Measurements from ENCODE around the gene CUBN.

CUBN gene

DNA sequence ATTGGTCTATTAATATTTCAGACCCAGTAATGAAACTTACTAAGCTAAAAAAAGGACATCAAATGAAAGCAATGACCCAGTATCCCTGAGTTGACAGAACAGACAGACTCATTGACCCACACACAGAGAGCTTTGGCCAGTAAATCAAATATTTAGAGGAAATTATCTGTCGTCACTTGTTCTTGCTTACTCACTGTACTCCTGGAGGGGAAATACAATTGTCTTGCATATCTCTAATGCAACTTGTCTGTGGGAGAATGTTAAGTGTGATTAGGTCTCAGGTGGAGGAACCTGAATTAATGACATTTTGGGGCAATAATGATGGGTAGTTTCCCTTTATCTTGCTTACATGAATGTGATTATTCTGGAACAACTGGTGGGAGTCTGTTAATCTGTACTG lies 80.4 kb downstream of the CUBN start:
- Histone ChIP-seq H3K36me3 (replicated peaks) (no peaks in the 10 kb centered on the region), H3K9me3 (no peaks in the 10 kb centered on the region), H3K27me3 (ENCODE audit: low read depth) (no peaks in the 10 kb centered on the region), H3K4me3 (no peak overlapping the region), H3K4me1 (peaks cover 6% of the 10 kb centered on the region; the same call in 1 of the 2 replicates)
- in situ Hi-C loops (cut with MboI; ENCODE audit: low sequenced_read_pairs), result no loop called here
- no peak for DNase-seq (ENCODE audit: low spot score in 2 of 2)

DNA sequence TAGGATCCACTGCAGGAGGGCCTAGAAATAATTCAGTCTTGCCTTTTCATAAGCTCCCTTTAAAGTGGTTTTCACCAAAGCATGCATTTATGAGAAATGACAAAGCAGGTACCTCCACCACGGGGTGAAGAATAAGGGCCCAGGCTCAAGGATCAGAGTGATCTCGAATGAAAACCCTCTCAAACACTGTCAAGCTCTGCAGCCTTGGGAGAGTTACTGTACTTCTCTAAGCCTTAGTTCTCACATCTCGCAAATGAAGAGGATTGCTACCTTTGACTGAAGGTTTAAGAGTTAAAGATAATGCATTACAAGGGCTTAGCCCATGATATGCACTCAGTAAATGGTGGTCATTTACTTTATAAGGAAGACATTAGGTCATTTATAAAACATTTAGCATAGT lies 81.7 kb downstream of the CUBN start:
- Histone ChIP-seq H3K4me3 (no peak overlapping the region), H3K27me3 (ENCODE audit: low read depth) (no peaks in the 10 kb centered on the region), H3K4me1 (peaks cover 6% of the 10 kb centered on the region; the same call in 1 of the 2 replicates), H3K36me3 (replicated peaks) (no peaks in the 10 kb centered on the region), H3K9me3 (no peaks in the 10 kb centered on the region)
- DNase-seq (ENCODE audit: low spot score in 2 of 2), result no peak
- in situ Hi-C loops (cut with MboI; ENCODE audit: low sequenced_read_pairs), result no loop called here

DNA sequence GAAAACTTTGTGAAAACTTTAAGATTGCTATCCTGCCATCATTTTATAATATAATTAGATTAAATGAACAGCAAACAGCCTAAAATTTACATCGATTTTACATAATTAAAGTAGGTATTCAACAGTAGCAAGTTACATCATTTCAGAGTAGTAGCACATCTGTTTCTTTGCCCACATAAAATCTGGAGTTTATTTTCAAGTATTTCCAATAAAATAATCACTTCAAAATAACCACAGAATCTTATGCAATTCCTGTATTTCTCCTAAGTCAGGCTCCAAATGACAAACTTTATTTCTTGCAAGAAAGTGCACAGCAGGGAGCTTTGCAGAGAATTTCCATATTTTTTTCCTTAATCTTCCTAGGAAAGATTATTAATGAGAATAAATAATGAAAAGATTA lies 82.6 kb downstream of the CUBN start:
- Histone ChIP-seq H3K4me3 (no peak overlapping the region), H3K4me1 (peaks cover 6% of the 10 kb centered on the region; the same call in 1 of the 2 replicates), H3K27me3 (ENCODE audit: low read depth) (no peaks in the 10 kb centered on the region), H3K9me3 (no peaks in the 10 kb centered on the region), H3K36me3 (replicated peaks) (no peaks in the 10 kb centered on the region)
- in situ Hi-C loops (cut with MboI; ENCODE audit: low sequenced_read_pairs), result no loop called here
- no peak for DNase-seq (ENCODE audit: low spot score in 2 of 2)

DNA sequence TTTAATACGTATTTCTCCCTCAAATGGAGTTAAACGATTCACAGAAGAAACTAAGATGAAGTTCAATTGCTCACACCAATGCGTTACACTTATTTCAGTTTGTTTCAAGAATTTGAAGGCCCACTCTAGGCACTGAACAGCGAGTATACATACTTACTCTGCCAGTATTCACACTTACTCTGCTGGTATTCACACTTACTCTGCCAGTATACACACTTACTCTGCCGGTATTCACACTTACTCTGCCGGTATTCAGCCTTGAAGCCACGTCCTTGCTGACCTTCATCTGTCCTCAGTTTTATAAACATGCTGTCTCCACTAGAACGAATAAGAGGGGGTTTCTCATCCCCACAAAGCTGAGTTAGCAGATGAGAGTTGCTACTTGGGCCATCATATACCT lies 86.0 kb downstream of the CUBN start:
- no peaks in the 10 kb centered on the region for H3K27me3 ChIP-seq (ENCODE audit: low read depth)
- no peak for DNase-seq (ENCODE audit: low spot score in 2 of 2)
- in situ Hi-C loops (cut with MboI; ENCODE audit: low sequenced_read_pairs), result no loop called here
- peaks cover 1% of the 10 kb centered on the region; the same call in 1 of the 2 replicates for H3K4me1 ChIP-seq
- no peaks in the 10 kb centered on the region for H3K36me3 ChIP-seq (replicated peaks)
- no peaks in the 10 kb centered on the region for H3K9me3 ChIP-seq
- no peak overlapping the region for H3K4me3 ChIP-seq

DNA sequence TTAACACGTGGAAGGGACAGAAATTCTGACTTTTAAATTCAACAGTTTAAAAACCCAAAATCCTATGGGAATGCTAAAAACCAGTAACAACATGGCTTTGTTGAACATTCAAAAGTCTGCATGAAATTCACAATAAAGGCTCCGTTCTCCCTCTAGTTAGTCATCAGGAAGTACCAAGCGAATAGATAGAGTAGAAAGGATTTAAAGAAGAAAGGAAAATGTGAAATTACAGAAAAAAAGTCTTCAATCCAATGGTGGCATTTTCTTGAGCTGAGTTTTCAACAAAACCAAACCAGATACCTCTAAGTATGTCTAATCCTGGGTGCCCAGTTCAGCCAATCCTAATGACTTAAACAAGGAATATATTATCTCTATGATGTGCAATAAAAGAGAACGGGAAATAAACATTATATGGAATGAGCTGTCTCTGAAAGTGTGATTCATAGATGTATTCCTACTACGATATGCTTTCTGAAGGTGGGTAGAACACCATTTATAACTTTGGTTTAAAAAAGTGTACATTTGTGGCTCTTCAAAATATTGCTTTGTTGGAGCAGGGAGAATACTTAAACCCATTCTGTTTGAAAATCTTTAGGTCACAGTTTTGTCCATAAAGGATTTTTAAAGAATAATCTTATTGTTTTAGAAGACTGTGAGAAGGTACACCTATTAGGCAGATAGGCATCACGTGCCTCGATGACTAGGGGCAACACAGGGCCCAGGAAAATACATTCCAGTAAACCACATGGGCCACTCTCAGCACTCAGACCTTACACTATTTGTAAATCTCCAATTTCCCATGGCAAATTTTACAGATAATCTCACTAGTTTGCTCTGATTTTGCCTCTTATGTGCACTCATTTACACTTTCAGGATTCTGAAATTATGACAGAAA lies 87.7 kb downstream of the CUBN start:
- no peaks in the 10 kb centered on the region for H3K4me1 ChIP-seq
- H3K27me3 ChIP-seq (ENCODE audit: low read depth), result no peaks in the 10 kb centered on the region
- in situ Hi-C loops (cut with MboI; ENCODE audit: low sequenced_read_pairs), result no loop called here

DNA sequence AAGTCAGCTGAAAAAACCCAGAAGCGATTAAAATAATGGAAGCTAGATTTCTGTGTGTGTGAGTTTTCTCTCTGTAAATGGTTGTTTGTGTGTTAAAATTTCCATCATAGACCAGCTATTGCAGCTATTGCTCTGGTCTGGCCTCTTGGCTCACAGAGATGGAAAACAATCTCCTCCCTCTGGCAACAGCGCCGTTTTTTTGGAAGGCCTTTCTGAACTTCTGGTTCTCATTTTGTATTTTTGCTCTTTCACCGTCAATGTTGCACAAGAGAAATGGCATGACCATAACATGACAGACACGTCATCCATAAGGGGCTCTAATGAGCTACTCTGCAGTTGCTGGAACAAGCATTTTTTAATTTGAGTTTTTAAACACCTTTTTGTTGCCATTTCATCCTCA lies 91.0 kb downstream of the CUBN start:
- Histone ChIP-seq H3K27me3 (ENCODE audit: low read depth) (no peaks in the 10 kb centered on the region), H3K4me3 (no peak overlapping the region), H3K36me3 (replicated peaks) (no peaks in the 10 kb centered on the region), H3K4me1 (no peaks in the 10 kb centered on the region), H3K9me3 (no peaks in the 10 kb centered on the region)
- no peak for DNase-seq (ENCODE audit: low spot score in 2 of 2)
- in situ Hi-C loops (cut with MboI; ENCODE audit: low sequenced_read_pairs), result no loop called here

More for the DNA sequence above, 87.7 kb downstream of the CUBN start:
- Histone ChIP-seq H3K4me3 (no peak overlapping the region), H3K36me3 (replicated peaks) (no peaks in the 10 kb centered on the region), H3K9me3 (no peaks in the 10 kb centered on the region)
- no peak for DNase-seq (ENCODE audit: low spot score in 2 of 2)

DNA sequence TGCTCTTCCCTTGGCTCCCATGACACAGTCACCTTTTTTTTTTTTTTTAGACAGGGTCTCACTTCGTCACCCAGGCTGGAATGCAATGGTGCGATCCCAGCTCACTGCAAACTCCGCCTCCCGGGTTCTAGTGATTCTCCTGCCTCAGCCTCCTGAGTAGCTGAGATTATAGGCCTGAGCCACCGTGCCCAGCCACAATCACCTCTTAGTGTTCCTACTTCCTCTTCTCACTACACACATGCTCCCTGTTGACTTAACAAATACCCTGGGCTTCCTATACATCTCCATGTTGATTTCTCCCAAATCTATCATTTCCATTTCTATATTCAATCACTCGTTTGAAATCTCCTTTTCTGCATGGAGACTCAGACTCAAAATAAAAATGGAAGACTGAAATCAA lies 91.7 kb downstream of the CUBN start:
- Histone ChIP-seq H3K4me1 (no peaks in the 10 kb centered on the region), H3K9me3 (no peaks in the 10 kb centered on the region), H3K36me3 (replicated peaks) (no peaks in the 10 kb centered on the region), H3K27me3 (ENCODE audit: low read depth) (no peaks in the 10 kb centered on the region), H3K4me3 (no peak overlapping the region)
- in situ Hi-C loops (cut with MboI; ENCODE audit: low sequenced_read_pairs), result no loop called here
- DNase-seq (ENCODE audit: low spot score in 2 of 2), result no peak

DNA sequence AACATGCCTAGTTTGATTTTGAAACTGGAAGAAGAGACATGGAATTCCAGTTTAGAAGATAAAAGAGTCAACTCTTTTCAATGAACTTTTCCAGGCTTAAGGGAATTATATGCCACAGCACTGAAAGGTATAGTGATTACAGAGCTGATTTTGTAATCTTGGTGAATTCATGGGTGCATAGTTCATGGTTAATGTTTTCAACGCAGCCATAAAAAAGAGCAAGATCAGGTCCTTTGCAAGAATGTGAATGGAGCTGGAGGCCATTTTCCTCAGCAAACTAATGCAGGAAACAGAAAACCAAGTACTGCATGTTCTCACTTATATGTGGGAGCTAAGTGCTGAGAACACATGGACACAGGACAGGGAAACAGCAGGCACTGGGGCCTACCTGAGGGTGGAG lies 94.2 kb downstream of the CUBN start:
- no peaks in the 10 kb centered on the region for H3K4me1 ChIP-seq
- in situ Hi-C loops (cut with MboI; ENCODE audit: low sequenced_read_pairs), result no loop called here
- H3K9me3 ChIP-seq, result no peaks in the 10 kb centered on the region
- H3K27me3 ChIP-seq (ENCODE audit: low read depth), result no peaks in the 10 kb centered on the region
- no peak overlapping the region for H3K4me3 ChIP-seq
- no peak for DNase-seq (ENCODE audit: low spot score in 2 of 2)
- no peaks in the 10 kb centered on the region for H3K36me3 ChIP-seq (replicated peaks)

DNA sequence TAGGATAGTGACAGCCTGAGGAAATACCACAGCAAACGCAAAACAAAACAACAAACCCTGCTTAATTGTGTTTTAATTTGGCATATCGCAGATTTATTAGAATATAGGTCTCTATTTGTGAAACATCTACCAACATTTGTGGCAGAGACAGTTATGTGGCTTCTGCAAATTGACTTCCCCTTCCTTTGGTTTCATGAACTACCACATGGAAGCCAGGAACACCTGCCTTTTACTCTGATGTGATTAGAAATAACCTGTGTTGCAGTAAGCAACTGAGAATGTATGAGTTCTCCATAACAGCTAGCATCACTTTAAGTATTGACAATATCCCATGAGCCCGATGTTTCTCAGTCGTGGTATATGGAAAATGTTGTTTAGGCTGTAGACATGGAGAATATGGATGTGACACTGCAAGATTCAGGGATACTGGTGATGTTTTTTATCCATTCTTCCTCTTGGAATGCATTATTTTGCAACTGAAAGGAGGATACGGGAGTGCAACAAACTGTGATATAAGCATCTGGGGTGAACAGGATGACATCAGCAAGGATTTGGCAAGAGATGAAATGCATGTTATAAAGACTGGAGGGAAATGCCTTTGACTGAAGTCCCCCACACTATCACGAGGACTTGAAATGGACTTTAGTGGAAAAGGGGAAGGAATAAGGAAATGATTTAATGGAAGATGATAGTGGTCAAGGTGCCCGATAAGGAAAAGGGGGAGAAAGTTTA lies 95.9 kb downstream of the CUBN start:
- Histone ChIP-seq H3K36me3 (replicated peaks) (no peaks in the 10 kb centered on the region), H3K4me3 (no peak overlapping the region), H3K9me3 (no peaks in the 10 kb centered on the region), H3K4me1 (peaks cover 2% of the 10 kb centered on the region; the same call in 1 of the 2 replicates), H3K27me3 (ENCODE audit: low read depth) (no peaks in the 10 kb centered on the region)
- in situ Hi-C loops (cut with MboI; ENCODE audit: low sequenced_read_pairs), result no loop called here
- DNase-seq (ENCODE audit: low spot score in 2 of 2), result no peak

DNA sequence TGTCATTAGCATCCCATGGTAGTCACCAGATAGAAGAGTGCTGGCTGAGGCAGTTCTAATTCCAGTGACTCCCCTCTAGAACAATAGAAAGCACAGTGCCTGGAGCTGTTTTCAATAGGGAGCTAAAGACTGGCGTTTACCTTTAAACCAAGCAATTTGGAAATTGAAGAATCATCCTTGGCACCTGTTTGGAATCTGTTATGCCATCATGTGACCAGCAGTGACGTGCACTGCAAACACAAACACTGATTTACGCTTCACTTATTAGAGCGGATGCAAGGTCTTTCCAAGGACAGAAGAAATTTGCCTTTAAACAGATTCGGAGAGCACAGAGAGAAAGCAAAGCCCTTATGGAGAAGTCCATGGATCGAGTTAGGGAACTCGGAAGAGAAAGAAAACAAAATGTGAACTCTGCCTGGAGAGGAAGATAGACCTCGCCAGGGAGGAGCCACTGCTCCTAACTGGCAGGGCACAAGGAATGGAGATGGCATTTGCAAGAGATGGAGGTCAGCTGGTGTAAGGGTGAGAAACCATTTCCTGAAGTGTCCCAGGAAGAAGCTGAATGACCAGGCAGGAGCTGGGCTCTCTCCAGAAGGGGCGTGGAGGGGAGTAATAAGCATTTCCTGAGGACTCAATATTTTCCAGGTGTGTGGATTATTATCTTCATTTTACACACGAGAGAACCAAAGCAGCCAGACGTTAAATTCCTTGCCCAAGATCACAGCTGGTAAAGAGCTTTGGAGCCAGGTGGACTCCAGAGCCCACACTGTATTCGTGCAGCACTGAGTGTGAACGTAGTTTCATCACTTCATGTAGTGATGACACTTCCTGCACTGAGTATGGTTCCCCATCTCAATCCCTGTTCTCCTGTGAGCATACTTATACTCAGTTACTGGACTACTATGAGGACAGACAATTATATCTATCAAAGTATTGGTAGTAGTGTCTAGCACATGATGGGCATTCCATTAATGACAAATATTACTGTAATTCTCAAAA lies 97.7 kb downstream of the CUBN start:
- H3K36me3 ChIP-seq (replicated peaks), result no peaks in the 10 kb centered on the region
- H3K4me1 ChIP-seq, result peaks cover 2% of the 10 kb centered on the region; the same call in 1 of the 2 replicates
- no peak for DNase-seq (ENCODE audit: low spot score in 2 of 2)
- in situ Hi-C loops (cut with MboI; ENCODE audit: low sequenced_read_pairs), result no loop called here
- no peaks in the 10 kb centered on the region for H3K27me3 ChIP-seq (ENCODE audit: low read depth)
- no peaks in the 10 kb centered on the region for H3K9me3 ChIP-seq
- H3K4me3 ChIP-seq, result no peak overlapping the region

DNA sequence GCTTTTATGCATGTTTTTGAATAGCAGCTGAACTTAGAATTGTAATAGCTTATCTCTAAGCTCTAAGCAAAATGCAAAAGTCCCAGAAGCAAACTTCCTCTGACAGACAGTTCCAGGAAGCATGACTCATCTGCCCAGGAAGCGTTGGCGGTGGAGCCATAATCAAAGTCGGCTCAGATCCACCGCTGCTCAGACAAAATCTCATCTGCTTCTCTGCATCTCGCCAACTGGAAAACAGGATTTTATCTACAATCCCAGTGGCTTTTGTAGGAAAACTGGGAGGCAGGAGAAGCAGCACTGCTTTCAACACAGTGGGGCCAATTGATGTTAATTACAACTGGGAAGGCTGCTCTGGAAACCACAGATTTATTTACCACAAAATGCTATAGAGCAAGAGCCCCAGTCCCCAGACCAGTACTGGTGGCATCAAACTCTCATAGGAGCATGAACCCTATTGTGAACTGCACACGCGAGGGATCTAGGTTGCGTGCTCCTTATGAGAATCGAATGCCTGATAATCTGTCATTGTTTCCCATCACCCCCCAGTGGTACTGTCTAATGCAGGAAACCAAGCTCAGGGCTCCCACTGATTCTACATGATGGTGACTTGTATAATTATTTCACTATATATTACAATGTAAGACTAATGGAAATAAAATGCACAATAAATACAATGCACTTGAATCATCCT lies 99.9 kb downstream of the CUBN start:
- peak; percentile 10 to 16 for DNase-seq (ENCODE audit: low spot score in 2 of 2)
- no peak overlapping the region for H3K4me3 ChIP-seq
- H3K36me3 ChIP-seq (replicated peaks), result no peaks in the 10 kb centered on the region
- in situ Hi-C loops (cut with MboI; ENCODE audit: low sequenced_read_pairs), result no loop called here
- peaks cover 2% of the 10 kb centered on the region; the same call in 1 of the 2 replicates for H3K4me1 ChIP-seq
- H3K9me3 ChIP-seq, result no peaks in the 10 kb centered on the region
- no peaks in the 10 kb centered on the region for H3K27me3 ChIP-seq (ENCODE audit: low read depth)

DNA sequence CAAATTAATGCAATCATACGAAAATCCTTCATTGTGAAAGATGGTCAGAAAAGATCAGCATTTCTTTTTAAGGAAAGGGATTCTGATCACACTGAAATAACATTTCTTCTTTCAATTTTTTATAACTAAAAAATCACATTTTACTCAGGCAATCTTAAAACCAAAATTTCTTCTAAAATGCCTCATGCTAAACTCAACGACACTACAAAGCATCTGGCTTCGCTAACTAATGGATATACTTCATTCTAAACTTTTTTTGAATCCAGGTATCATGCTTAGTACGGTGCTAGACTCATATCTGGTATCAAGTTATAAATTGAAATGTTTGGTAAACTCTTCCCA lies 100.4 kb downstream of the CUBN start:
- H3K9me3 ChIP-seq, result no peaks in the 10 kb centered on the region
- no peak overlapping the region for H3K4me3 ChIP-seq
- H3K36me3 ChIP-seq (replicated peaks), result no peaks in the 10 kb centered on the region
- H3K27me3 ChIP-seq (ENCODE audit: low read depth), result no peaks in the 10 kb centered on the region
- in situ Hi-C loops (cut with MboI; ENCODE audit: low sequenced_read_pairs), result no loop called here
- peaks cover 3% of the 10 kb centered on the region for H3K4me1 ChIP-seq
- DNase-seq (ENCODE audit: low spot score in 2 of 2), result no peak

DNA sequence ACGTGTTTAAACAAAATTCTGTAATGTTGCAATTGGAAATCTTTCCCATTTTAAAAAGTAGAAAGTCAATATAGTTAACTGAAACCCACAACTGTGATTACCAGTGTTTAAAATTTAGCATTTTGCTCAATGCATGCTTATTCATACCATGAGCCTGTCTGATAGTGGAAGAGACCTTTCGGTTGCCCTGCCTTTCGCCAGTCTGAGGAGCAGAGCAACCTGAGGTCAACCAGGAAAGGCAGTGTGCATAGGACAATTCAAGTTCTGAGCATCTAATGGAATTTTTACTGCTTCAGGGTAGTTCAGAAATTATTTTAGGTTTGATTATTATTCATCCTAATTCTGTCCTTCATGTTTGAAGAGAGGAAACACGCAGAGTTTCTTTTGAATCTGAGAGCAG lies 100.8 kb downstream of the CUBN start:
- peaks cover 6% of the 10 kb centered on the region for H3K4me1 ChIP-seq
- in situ Hi-C loops (cut with MboI; ENCODE audit: low sequenced_read_pairs), result no loop called here
- no peaks in the 10 kb centered on the region for H3K9me3 ChIP-seq
- DNase-seq (ENCODE audit: low spot score in 2 of 2), result no peak
- no peaks in the 10 kb centered on the region for H3K27me3 ChIP-seq (ENCODE audit: low read depth)
- H3K4me3 ChIP-seq, result no peak overlapping the region
- no peaks in the 10 kb centered on the region for H3K36me3 ChIP-seq (replicated peaks)
